HEK293T (cell line): ENCODE data around the gene SSR1.
A peak's percentile ranks its signal among the peaks of the same experiment; 100 is the strongest.

Experiments used
- CTCF ChIA-PET: fragments of 350-600 bp; formaldehyde crosslinking; extraction: SDS; loops from one replicate; lab custom pipeline; 2021; ENCODE audit warnings: antibody characterized with exemption, inconsistent platforms; lab: Yijun Ruan, JAX
- POLR2A ChIA-PET: fragments of 350-600 bp; formaldehyde crosslinking; extraction: SDS; loops from one replicate; lab custom pipeline; 2020; ENCODE audit warnings: antibody characterized with exemption, inconsistent platforms; lab: Yijun Ruan, JAX
- DNase-seq: peaks from one replicate; pipeline ENCODE4 v3.0.0; 2012; ENCODE audit warnings: mixed read lengths; ENCODE audit errors: extremely low spot score
- ARNT ChIP-seq: fragments of 450-650 bp; IDR thresholded peaks from 2 replicates; pipeline ENCODE4 v1.6.1; 2017; ENCODE audit warnings: mild to moderate bottlenecking
- BHLHE40 ChIP-seq: fragments of 450-650 bp; IDR thresholded peaks from 2 replicates; pipeline ENCODE4 v1.6.1; 2016; ENCODE audit warnings: mild to moderate bottlenecking, moderate library complexity, borderline replicate concordance
- CTBP1 ChIP-seq: fragments of 450-650 bp; IDR thresholded peaks from 2 replicates; pipeline ENCODE4 v1.6.1; 2016; ENCODE audit warnings: borderline replicate concordance
- ELF4 ChIP-seq: fragments of 450-650 bp; IDR thresholded peaks from 2 replicates; pipeline ENCODE4 v1.6.1; 2017; ENCODE audit warnings: antibody characterized with exemption
- FOXA1 ChIP-seq: fragments of 450-650 bp; IDR thresholded peaks from 2 replicates; pipeline ENCODE4 v1.6.1; 2016; ENCODE audit warnings: mild to moderate bottlenecking
- FOXK2 ChIP-seq: fragments of 450-650 bp; IDR thresholded peaks from 2 replicates; pipeline ENCODE4 v1.6.1; 2016; ENCODE audit warnings: mild to moderate bottlenecking
- FOXM1 ChIP-seq: fragments of 450-650 bp; IDR thresholded peaks from 2 replicates; pipeline ENCODE4 v1.6.1; 2017; ENCODE audit warnings: mild to moderate bottlenecking, borderline replicate concordance
- HDGF ChIP-seq: fragments of 450-650 bp; IDR thresholded peaks from 2 replicates; pipeline ENCODE4 v1.6.1; 2017; ENCODE audit warnings: antibody characterized with exemption, borderline replicate concordance
- L3MBTL2 ChIP-seq: fragments of 450-650 bp; conservative IDR thresholded peaks from 2 replicates; pipeline ENCODE4 v1.6.1; 2016; ENCODE audit warnings: mild to moderate bottlenecking
- LEF1 ChIP-seq: fragments of 450-650 bp; IDR thresholded peaks from 2 replicates; pipeline ENCODE4 v1.6.1; 2017; ENCODE audit warnings: mild to moderate bottlenecking, borderline replicate concordance
- NFRKB ChIP-seq: fragments of 450-650 bp; IDR thresholded peaks from 2 replicates; pipeline ENCODE4 v1.6.1; 2016; ENCODE audit warnings: mild to moderate bottlenecking, moderate library complexity
- PKNOX1 ChIP-seq: fragments of 450-650 bp; IDR thresholded peaks from 2 replicates; pipeline ENCODE4 v1.6.1; 2016
- SP1 ChIP-seq: fragments of 450-650 bp; IDR thresholded peaks from 2 replicates; pipeline ENCODE4 v1.6.1; 2017
- SUZ12 ChIP-seq: fragments of 450-650 bp; IDR thresholded peaks from 2 replicates; pipeline ENCODE4 v1.6.1; 2016; ENCODE audit warnings: mild to moderate bottlenecking
- TARDBP ChIP-seq: fragments of 450-650 bp; IDR thresholded peaks from 2 replicates; pipeline ENCODE4 v1.6.1; 2016
- ZNF384 ChIP-seq: fragments of 450-650 bp; IDR thresholded peaks from 2 replicates; pipeline ENCODE4 v1.6.1; 2016

SSR1 gene

DNA sequence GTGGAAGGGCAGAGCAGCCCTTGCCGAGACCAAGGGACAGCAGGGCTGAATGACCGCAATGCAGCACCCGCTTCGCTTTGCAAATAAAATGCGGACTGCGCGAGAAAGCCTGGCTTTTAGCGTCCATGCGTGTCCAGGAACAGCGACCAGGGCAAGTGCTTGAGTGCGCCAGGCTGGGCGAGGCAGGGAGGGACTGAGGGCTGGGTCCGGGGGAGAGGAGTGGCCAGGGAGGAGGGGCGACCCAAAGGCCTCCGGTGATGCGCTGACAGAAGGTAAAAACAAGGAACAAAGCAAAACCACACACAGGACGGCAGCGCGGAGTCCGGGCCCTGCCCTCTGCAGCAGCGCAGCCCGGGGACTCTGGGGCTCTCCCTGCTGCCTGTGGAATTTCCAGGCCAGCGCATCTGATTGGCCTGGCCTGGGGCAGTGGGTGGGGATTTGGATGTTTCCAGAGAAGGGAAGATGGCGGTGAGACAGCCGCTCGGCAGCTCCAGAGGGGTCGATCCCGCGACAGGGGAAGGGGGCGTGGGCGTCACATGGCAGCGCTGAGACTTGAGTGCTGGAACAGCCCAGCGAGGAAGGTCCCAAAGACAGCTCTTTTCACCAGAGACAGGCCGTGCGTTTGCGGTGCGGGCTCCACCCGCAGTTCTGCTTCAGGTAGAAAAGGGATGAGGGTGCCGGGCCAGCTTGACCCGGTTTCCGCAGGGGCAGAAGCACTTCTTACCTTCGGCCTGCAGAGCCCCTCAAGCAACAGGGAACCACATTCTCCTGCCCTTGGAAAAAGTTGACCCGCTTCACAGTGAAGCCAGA is 51.8 kb downstream of the SSR1 start:
- DNase-seq: peak; percentile 79
- CTCF ChIA-PET: interaction anchor here (0.5 to 1.1 kb wide), 3 partner anchors 19 to 110 kb away, joined by 3 to 5 read pairs (median 4); no protein-coding TSS in a partner anchor
- no peak for TF ChIP-seq PKNOX1
- TF ChIP-seq FOXK2: no peak
- TF ChIP-seq L3MBTL2: 0 out of 2 replicates have a peak, but pooled peaks have one; percentile 27
- TF ChIP-seq ELF4: 0 out of 2 replicates have a peak, but pooled peaks have one; percentile 39
- POLR2A ChIA-PET: interaction anchor here (0.5 to 3.1 kb wide), 4 partner anchors 10 to 464 kb away, joined by 3 to 13 read pairs (median 3); partner anchors contain the start of genes CAGE1 and RIOK1

- no peak for DNase-seq
- POLR2A ChIA-PET: interaction anchor here (0.5 to 3.1 kb wide), 2 partner anchors 9 to 463 kb away, joined by 3 to 13 read pairs; no protein-coding TSS in a partner anchor
- CTCF ChIA-PET: interaction anchor here (0.6 to 1.1 kb wide), 3 partner anchors 15 to 29 kb away, joined by 4 to 5 read pairs (median 4); no protein-coding TSS in a partner anchor
- no peak for TF ChIP-seq FOXK2
- no peak for TF ChIP-seq SP1
- no peak for TF ChIP-seq TARDBP
- no peak for TF ChIP-seq LEF1
- TF ChIP-seq BHLHE40: no peak
- no peak for TF ChIP-seq ARNT
- no peak for TF ChIP-seq CTBP1
Measured at GRCh38 chr6:7260291-7261031, 52.5 kb downstream of the SSR1 start.

DNA sequence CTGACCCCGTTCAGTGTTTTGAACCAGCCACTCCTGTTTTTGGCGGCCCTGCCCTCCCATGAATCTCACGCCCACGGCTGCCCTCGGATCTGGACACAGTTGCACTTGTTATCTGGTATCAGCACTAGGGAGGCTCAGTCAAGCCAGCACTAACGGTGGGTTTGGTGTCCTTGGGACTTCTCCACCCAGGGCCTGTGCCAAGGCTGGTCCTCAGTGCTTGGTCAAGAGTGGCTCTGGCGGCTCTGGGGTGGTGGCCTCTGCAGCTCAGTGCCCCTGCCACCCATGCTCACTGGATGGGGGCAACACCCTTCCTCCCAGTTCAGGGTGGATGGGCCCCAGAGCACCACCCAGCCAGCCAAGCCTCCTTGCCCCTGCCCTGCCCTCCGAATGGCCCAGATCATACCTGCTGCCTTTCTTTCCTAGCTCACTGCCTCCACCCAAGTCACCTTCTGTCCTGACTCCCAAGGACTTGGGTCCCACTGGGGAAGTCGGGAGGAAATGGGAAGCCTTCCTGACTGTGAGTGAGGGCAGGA is 54.7 kb downstream of the SSR1 start:
- no peak for DNase-seq
- POLR2A ChIA-PET: no interaction called here
- TF ChIP-seq ARNT (no peak), SUZ12 (no peak)
- CTCF ChIA-PET: no interaction called here

- DNase-seq: no peak
- no peak for TF ChIP-seq L3MBTL2
- TF ChIP-seq LEF1: no peak
- no peak for TF ChIP-seq ELF4
- TF ChIP-seq ARNT: no peak
- TF ChIP-seq HDGF: no peak
- TF ChIP-seq FOXM1: no peak
- TF ChIP-seq PKNOX1: no peak
- no peak for TF ChIP-seq BHLHE40
- no peak for TF ChIP-seq SUZ12
- TF ChIP-seq FOXK2: no peak
- no peak for TF ChIP-seq FOXA1
- no peak for TF ChIP-seq CTBP1
- TF ChIP-seq ZNF384: no peak
- TF ChIP-seq NFRKB: no peak
- no peak for TF ChIP-seq SP1
- TF ChIP-seq TARDBP: no peak
- CTCF ChIA-PET: no interaction called here
- POLR2A ChIA-PET: no interaction called here
Measured at GRCh38 chr6:7257521-7258230, 55.3 kb downstream of the SSR1 start.

DNA sequence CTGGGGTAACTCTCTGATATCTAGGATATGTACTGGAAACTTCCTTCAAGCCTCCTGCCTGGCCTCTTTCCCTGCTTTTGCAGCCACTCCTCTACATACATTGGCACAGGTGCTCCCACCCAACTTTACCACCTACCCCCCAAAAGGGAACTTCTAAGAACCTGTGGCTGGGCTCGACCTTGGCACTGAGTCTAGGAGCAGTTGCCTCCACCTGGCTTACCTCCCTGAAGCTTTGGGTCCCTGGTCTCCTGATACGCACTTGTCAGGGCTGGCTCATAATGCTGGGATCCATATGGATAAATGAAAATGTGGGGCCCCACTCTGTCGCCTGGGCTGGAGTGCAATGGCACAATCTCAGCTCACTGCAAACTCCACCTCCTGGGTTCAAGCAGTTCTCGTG is 56.2 kb downstream of the SSR1 start:
- no peak for DNase-seq
- CTCF ChIA-PET: no interaction called here
- POLR2A ChIA-PET: no interaction called here
- TF ChIP-seq NFRKB: no peak

DNA sequence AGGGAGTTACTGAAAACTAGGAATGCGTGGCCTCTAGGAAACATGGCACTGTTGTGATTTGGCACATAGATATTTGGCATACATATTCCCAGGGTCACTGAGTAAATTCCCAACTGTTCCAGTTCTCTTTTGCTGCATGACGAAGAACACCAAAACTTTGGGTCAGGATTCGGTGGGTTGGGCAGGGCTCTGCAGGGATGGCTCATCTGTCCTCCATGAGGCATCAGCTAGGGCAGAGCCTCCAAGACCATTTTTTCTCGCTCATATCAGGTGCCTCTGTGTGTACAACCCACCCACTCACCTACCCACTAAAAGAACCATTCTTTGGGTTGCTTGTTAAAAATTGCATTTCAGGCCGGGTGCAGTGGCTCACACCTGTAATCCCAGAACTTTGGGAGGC is 57.1 kb downstream of the SSR1 start:
- no peak for DNase-seq
- TF ChIP-seq NFRKB (no peak), ELF4 (no peak), ZNF384 (no peak), FOXK2 (no peak), BHLHE40 (no peak), L3MBTL2 (no peak)
- CTCF ChIA-PET: no interaction called here
- POLR2A ChIA-PET: no interaction called here
